Esophagus muscularis mucosa (tissue), 3 donors: ENCODE measurements around the gene RPH3AL.

ENCODE experiments used
- POLR2A ChIP-seq: fragments of 450-650 bp; IDR thresholded peaks from one replicate; pipeline ENCODE4 v1.6.1; 2017; ENCODE audit warnings: antibody characterized with exemption, moderate library complexity, mild to moderate bottlenecking, low read depth
- TF ChIP-seq, protein P1 (sequence below), 3 experiments: fragments of 200-600 bp in 2 of 3; fragments of 450-650 bp in 1 of 3; sonication (generic) in 2 of 3; IDR thresholded peaks; one replicate each; pipeline ENCODE4 v1.5.1; 2017 to 2019; ENCODE audit warnings: antibody characterized with exemption in 3 of 3, mild to moderate bottlenecking in 2 of 3, moderate library complexity in 1 of 3

DNA sequence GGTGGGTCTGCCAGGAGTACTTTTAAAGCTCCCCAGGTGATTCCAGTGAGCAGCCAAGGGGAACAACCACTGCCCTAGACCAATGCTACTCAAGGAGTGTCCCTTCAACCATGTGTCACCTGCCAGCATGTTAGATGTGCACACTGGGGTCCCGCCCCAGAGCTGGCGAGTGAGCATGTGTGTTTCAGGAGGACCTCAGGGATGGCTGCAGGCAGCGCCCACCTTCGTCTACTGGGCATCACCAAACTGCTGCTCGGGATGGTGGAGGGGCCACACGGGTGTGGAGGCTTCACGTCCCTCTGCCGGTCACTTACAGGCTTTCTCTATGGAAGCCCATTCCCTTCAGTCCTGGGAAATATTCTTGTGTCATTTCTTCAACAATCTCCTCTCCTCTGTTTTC lies 142.2 kb downstream of the RPH3AL start:
- no peak for TF ChIP-seq POLR2A
- TF ChIP-seq, protein P1, sequence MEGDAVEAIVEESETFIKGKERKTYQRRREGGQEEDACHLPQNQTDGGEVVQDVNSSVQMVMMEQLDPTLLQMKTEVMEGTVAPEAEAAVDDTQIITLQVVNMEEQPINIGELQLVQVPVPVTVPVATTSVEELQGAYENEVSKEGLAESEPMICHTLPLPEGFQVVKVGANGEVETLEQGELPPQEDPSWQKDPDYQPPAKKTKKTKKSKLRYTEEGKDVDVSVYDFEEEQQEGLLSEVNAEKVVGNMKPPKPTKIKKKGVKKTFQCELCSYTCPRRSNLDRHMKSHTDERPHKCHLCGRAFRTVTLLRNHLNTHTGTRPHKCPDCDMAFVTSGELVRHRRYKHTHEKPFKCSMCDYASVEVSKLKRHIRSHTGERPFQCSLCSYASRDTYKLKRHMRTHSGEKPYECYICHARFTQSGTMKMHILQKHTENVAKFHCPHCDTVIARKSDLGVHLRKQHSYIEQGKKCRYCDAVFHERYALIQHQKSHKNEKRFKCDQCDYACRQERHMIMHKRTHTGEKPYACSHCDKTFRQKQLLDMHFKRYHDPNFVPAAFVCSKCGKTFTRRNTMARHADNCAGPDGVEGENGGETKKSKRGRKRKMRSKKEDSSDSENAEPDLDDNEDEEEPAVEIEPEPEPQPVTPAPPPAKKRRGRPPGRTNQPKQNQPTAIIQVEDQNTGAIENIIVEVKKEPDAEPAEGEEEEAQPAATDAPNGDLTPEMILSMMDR (IDR thresholded peaks at IDR 0.05): no peak
